ENCODE data around the gene IFT81. TPM values are rescaled to one million over a fixed set of nuclear protein-coding genes. Genes with fewer than 3 reads are reported as not detected.

The IFT81 gene
- total and polyA plus RNA-seq, 2 donors (not counting 3 experiments of a cell fraction or from before 2014, with no cell fraction given), result 2.4 to 9.8 TPM

- BruUV-seq (replicated peaks), result no TSS peak
- ChIA-PET CTCF (interaction anchor here (0.6 to 4.8 kb wide), 4 partner anchors 11 to 326 kb away, joined by 3 to 55 read pairs (median 3); no protein-coding TSS in a partner anchor), POLR2A (no interaction called here)
- intact Hi-C loops (cut with micrococcal nuclease) (no loop called here), dilution Hi-C loops (cut with MboI; ENCODE audit: extremely low pct_ligation_motif_present, low sequenced_read_pairs) (no loop called here)
- TF ChIP-seq POLR2AphosphoS5 (IDR thresholded peaks at IDR 0.05; ENCODE audit: insufficient read depth, low read depth, low read length) (no peak), FOS (IDR thresholded peaks at IDR 0.05; ENCODE audit: borderline replicate concordance, insufficient read depth, low read length) (no peak), POLR2A (IDR thresholded peaks at IDR 0.05; ENCODE audit: low read depth, low read length) (no peak), GATA2 (IDR thresholded peaks at IDR 0.05; ENCODE audit: insufficient read depth, insufficient read length, low read depth, low read length) (no peak), JUN (IDR thresholded peaks at IDR 0.05; ENCODE audit: borderline replicate concordance, insufficient read depth, insufficient read length, low read depth) (no peak)
- H3K79me2 ChIP-seq (ENCODE audit: control insufficient read depth, insufficient read depth, low read length), result no peaks in the 10 kb centered on the region
- no peaks in the 10 kb centered on the region for H3K9me3 ChIP-seq (replicated peaks; ENCODE audit: control insufficient read depth, insufficient read depth, low read length)
- no peaks in the 10 kb centered on the region for H4K20me1 ChIP-seq (replicated peaks; ENCODE audit: control insufficient read depth, extremely low read depth, insufficient read depth, low read length)
- H2AFZ ChIP-seq (ENCODE audit: low read depth, low read length), result no peak overlapping the region
- H3K27ac ChIP-seq (ENCODE audit: insufficient read depth, low read depth, low read length), result no peak overlapping the region
- FAIRE-seq (no peak), DNase-seq (ENCODE audit: low read depth, low spot score) (no peak)
- no peak overlapping the region for H3K4me3 ChIP-seq (replicated peaks in 1 of 3; ENCODE audit: insufficient read depth in 1 of 3, low read depth in 1 of 3, low read length in 3 of 3)
- H3K36me3 ChIP-seq (ENCODE audit: control insufficient read depth in 2 of 2, extremely low read depth in 1 of 2, insufficient read depth in 2 of 2, low read length in 2 of 2), result no peaks in the 10 kb centered on the region
- no peaks in the 10 kb centered on the region for H3K27me3 ChIP-seq (ENCODE audit: control insufficient read depth in 2 of 2, insufficient read depth in 2 of 2, low read length in 2 of 2)
- peaks cover 15% of the 10 kb centered on the region for H3K4me1 ChIP-seq (ENCODE audit: control insufficient read depth, extremely low read depth, insufficient read depth, low read length)
- H3K9ac ChIP-seq (replicated peaks; ENCODE audit: extremely low read depth, insufficient read depth, low read length), result no peak overlapping the region
- no peak overlapping the region for H3K4me2 ChIP-seq (ENCODE audit: insufficient read depth, low read length)
- H3K9me1 ChIP-seq (replicated peaks; ENCODE audit: control insufficient read depth, extremely low read depth, insufficient read depth, low read length), result no peaks in the 10 kb centered on the region
Measured at GRCh38 chr12:110105159-110105558, 19.0 kb upstream of the IFT81 start.

GRCh38 chr12:110105986-110106385, 18.2 kb upstream of the IFT81 start:
- dilution Hi-C loops (cut with MboI; ENCODE audit: extremely low pct_ligation_motif_present, low sequenced_read_pairs), result no loop called here
- CTCF ChIA-PET, result interaction anchor here (1.0 to 1.1 kb wide), 2 partner anchors 10 to 325 kb away, joined by 3 read pairs; no protein-coding TSS in a partner anchor
- FAIRE-seq, result no peak

More at GRCh38 chr12:110105986-110106385, 18.2 kb upstream of the IFT81 start:
- Histone ChIP-seq H3K4me1 (ENCODE audit: control insufficient read depth, extremely low read depth, insufficient read depth, low read length) (peaks cover 15% of the 10 kb centered on the region), H3K9me3 (replicated peaks; ENCODE audit: control insufficient read depth, insufficient read depth, low read length) (no peaks in the 10 kb centered on the region), H3K4me2 (ENCODE audit: insufficient read depth, low read length) (no peak overlapping the region), H4K20me1 (replicated peaks; ENCODE audit: control insufficient read depth, extremely low read depth, insufficient read depth, low read length) (no peaks in the 10 kb centered on the region), H3K4me3 (replicated peaks in 1 of 3; ENCODE audit: insufficient read depth in 1 of 3, low read depth in 1 of 3, low read length in 3 of 3) (no peak overlapping the region), H3K79me2 (ENCODE audit: control insufficient read depth, insufficient read depth, low read length) (no peaks in the 10 kb centered on the region), H2AFZ (ENCODE audit: low read depth, low read length) (no peak overlapping the region), H3K27me3 (ENCODE audit: control insufficient read depth in 2 of 2, insufficient read depth in 2 of 2, low read length in 2 of 2) (no peaks in the 10 kb centered on the region), H3K36me3 (ENCODE audit: control insufficient read depth in 2 of 2, extremely low read depth in 1 of 2, insufficient read depth in 2 of 2, low read length in 2 of 2) (no peaks in the 10 kb centered on the region), H3K27ac (ENCODE audit: insufficient read depth, low read depth, low read length) (no peak overlapping the region), H3K9me1 (replicated peaks; ENCODE audit: control insufficient read depth, extremely low read depth, insufficient read depth, low read length) (no peaks in the 10 kb centered on the region), H3K9ac (replicated peaks; ENCODE audit: extremely low read depth, insufficient read depth, low read length) (no peak overlapping the region)
- no peak for DNase-seq (ENCODE audit: low read depth, low spot score)
- POLR2A ChIA-PET, result interaction anchor here (0.6 kb wide), 1 partner anchor 11 kb away, joined by 3 read pairs; no protein-coding TSS in a partner anchor
- TF ChIP-seq JUN (IDR thresholded peaks at IDR 0.05; ENCODE audit: borderline replicate concordance, insufficient read depth, insufficient read length, low read depth) (no peak), GATA2 (IDR thresholded peaks at IDR 0.05; ENCODE audit: insufficient read depth, insufficient read length, low read depth, low read length) (no peak), MYC (IDR thresholded peaks at IDR 0.05; ENCODE audit: low read depth, low read length) (no peak), POLR2AphosphoS5 (IDR thresholded peaks at IDR 0.05; ENCODE audit: insufficient read depth, low read depth, low read length) (no peak), POLR2A (IDR thresholded peaks at IDR 0.05; ENCODE audit: low read depth, low read length) (no peak), CTCF (IDR thresholded peaks at IDR 0.05; ENCODE audit: extremely low read depth in 1 of 2, insufficient read depth in 1 of 2, low read depth in 1 of 2, low read length in 2 of 2) (no peak), EZH2 (IDR thresholded peaks at IDR 0.05; ENCODE audit: borderline replicate concordance, low read depth, low read length, severe bottlenecking) (no peak), MAX (IDR thresholded peaks at IDR 0.05; ENCODE audit: insufficient read depth, insufficient read length) (no peak), FOS (IDR thresholded peaks at IDR 0.05; ENCODE audit: borderline replicate concordance, insufficient read depth, low read length) (no peak)
- intact Hi-C loops (cut with micrococcal nuclease), result no loop called here
- BruUV-seq (replicated peaks), result no TSS peak

Measured in endothelial cell of umbilical vein (primary cell).